Pancreas (tissue), 10 donors: ENCODE measurements around the gene SEC14L5. TPM values are rescaled to one million over a fixed set of nuclear protein-coding genes. Genes with fewer than 3 reads are reported as not detected.

ENCODE experiments used
- ATAC-seq, 4 donors: fragments of 200-7000 bp; cut with Tn5 transposase; one replicate each; pipeline versions ENCODE4 v1.8.0 to v1.9.1; 2020; ENCODE audit warnings: mild to moderate bottlenecking in 4 of 4, moderate library complexity in 4 of 4
- DNase-seq, 6 donors: peaks; one replicate each; pipeline ENCODE4 v3.0.0-alpha.2; 2020
- FAIRE-seq: peaks from 2 replicates; lab custom pipeline; 2012; peaks lifted over from hg19 to GRCh38; lab: Jason Lieb, UNC
- H3K27ac ChIP-seq, 4 donors: fragments of 200-600 bp; sonication (generic); 1 replicate in 3 of 4; 2 replicates in 1 of 4; pipeline versions ENCODE4 v1.5.0 to v1.8.0; 2020
- H3K27me3 ChIP-seq, 4 donors: fragments of 200-600 bp; one replicate each; pipeline ENCODE4 v1.8.0; 2021
- H3K36me3 ChIP-seq, 3 donors: fragments of 200-600 bp; sonication (generic) in 1 of 3; one replicate each; pipeline versions ENCODE4 v1.5.0 to v1.8.0; 2020 to 2021
- H3K4me1 ChIP-seq, 3 donors: fragments of 200-600 bp; one replicate each; pipeline ENCODE4 v1.8.0; 2021
- H3K4me3 ChIP-seq, 4 donors: fragments of 200-600 bp; sonication (generic) in 2 of 4; one replicate each; pipeline versions ENCODE4 v1.5.0 to v1.8.0; 2020 to 2021
- H3K9me3 ChIP-seq, 4 donors: fragments of 200-600 bp; one replicate each; pipeline ENCODE4 v1.8.0; 2021
- CTCF ChIP-seq, 4 donors: fragments of 200-600 bp; sonication (generic) in 3 of 4; IDR thresholded peaks; one replicate each; pipeline versions ENCODE4 v1.5.0 to v1.8.0; 2021; ENCODE audit warnings: antibody characterized with exemption in 4 of 4
- WGBS, 2 donors: extraction: QIAGEN DNeasy Blood & Tissue Kit; methylation state at CpG; one replicate each; pipeline ENCODE4 v1.1.7; 2013; 5-methylcytosine and 5-hydroxymethylcytosine counted together
- intact Hi-C, 3 donors: fragments of 100-400 bp; cut with DNase I; formaldehyde crosslinking; loops; one replicate each; pipeline versions ENCODE4 v1.11.1 to v1.14.2; 2022
- polyA plus RNA-seq, 2 donors: library from polyadenylated mRNA; stranded (reverse); fragments of 200-250 nt; gene quantifications; one replicate each; pipeline ENCODE4 v1.2.3, GENCODE V29; 2013
- total RNA-seq, 6 donors: library from RNA; stranded (reverse); fragmentation: NEBNext Ultra II Directional in 4 of 6; extraction: Animal tissue kit (Norgen Biotek cat#: 25700) in 4 of 6; gene quantifications; one replicate each; pipeline versions ENCODE4 v1.2.1 to v1.2.4, GENCODE V29; 2021 to 2023
- donor health status: healthy with polysubstance abuse.
- donor health status: DM: no; HTN: no; CAD: no; lungs with moderate emphysema.
- donor health status: DM: no; HTN: no; CAD: no.
- donor health status: control.
- donor health status: control.
- donor health status: Bipolar disorder and iron deficiency.
- donor health status: DM: yes; HTN: yes; CAD: no.
- donor health status: DM: no; HTN: no; CAD: no.
- donor health status: DM: no; HTN: no; CAD: no.
- donor health status: DM: yes; HTN: yes; CAD: no.

Gene SEC14L5
- total and polyA plus RNA-seq, 8 donors = 0.22 to 0.79 (median 0.51) TPM

GRCh38 chr16:4915226-4915761 lies 42.8 kb upstream of the SEC14L5 start:
- intact Hi-C loops = loop anchor here in 1 of 3 donors (10.0 kb wide), 1 partner anchor 60 kb away; no protein-coding TSS in a partner anchor
- no peak for DNase-seq
- 78 to 81% methylated on average over 11 of the region's 11 CpGs for WGBS, 2 donors

GRCh38 chr16:4917117-4917516 lies 41.0 kb upstream of the SEC14L5 start:
- H3K36me3 ChIP-seq = no peaks in the 10 kb centered on the region
- WGBS, 2 donors = 46 to 50% methylated on average over 4 of the region's 4 CpGs
- no peak for TF ChIP-seq CTCF (IDR thresholded peaks at IDR 0.05)
- no peaks in the 10 kb centered on the region for H3K27me3 ChIP-seq
- no peaks in the 10 kb centered on the region for H3K9me3 ChIP-seq
- intact Hi-C loops = loop anchor here in 1 of 3 donors (10.0 kb wide), 1 partner anchor 62 kb away; no protein-coding TSS in a partner anchor
- DNase-seq (no peak), FAIRE-seq (no peak), ATAC-seq (no peak)
- H3K4me3 ChIP-seq = no peak overlapping the region
- no peak overlapping the region for H3K27ac ChIP-seq
- H3K4me1 ChIP-seq = no peaks in the 10 kb centered on the region

More at GRCh38 chr16:4915226-4915761, 42.8 kb upstream of the SEC14L5 start:
- FAIRE-seq (no peak), ATAC-seq (no peak)
- TF ChIP-seq CTCF (IDR thresholded peaks at IDR 0.05) = no peak
- no peaks in the 10 kb centered on the region for H3K27me3 ChIP-seq
- H3K27ac ChIP-seq = no peak overlapping the region
- no peaks in the 10 kb centered on the region for H3K36me3 ChIP-seq
- H3K9me3 ChIP-seq = no peaks in the 10 kb centered on the region
- no peaks in the 10 kb centered on the region for H3K4me1 ChIP-seq
- H3K4me3 ChIP-seq = no peak overlapping the region

GRCh38 chr16:4918781-4919251 lies 39.3 kb upstream of the SEC14L5 start:
- DNase-seq (no peak), FAIRE-seq (no peak), ATAC-seq (peak; percentile 64 to 77 (median 66))
- no peaks in the 10 kb centered on the region for H3K9me3 ChIP-seq
- no peak overlapping the region for H3K4me3 ChIP-seq
- H3K27ac ChIP-seq = peak overlapping the region in 1 of 4 donors; percentile 17
- WGBS, 2 donors = 52 to 57% methylated on average over 13 of the region's 13 CpGs
- intact Hi-C loops = loop anchor here in 1 of 3 donors (10.0 kb wide), 1 partner anchor 64 kb away; no protein-coding TSS in a partner anchor
- no peaks in the 10 kb centered on the region for H3K27me3 ChIP-seq
- no peaks in the 10 kb centered on the region for H3K36me3 ChIP-seq
- no peak for TF ChIP-seq CTCF (IDR thresholded peaks at IDR 0.05)
- peaks cover 0 to 4% (median 0%) of the 10 kb centered on the region in 3 donors for H3K4me1 ChIP-seq

- no peak overlapping the region for H3K27ac ChIP-seq
- peaks cover 0 to 16% (median 10%) of the 10 kb centered on the region in 3 donors for H3K4me1 ChIP-seq
- H3K36me3 ChIP-seq = no peaks in the 10 kb centered on the region
- intact Hi-C loops = no loop called here
- no peaks in the 10 kb centered on the region for H3K27me3 ChIP-seq
- 91 to 92% methylated on average over 5 of the region's 5 CpGs for WGBS, 2 donors
- H3K9me3 ChIP-seq = no peaks in the 10 kb centered on the region
- FAIRE-seq (no peak), ATAC-seq (no peak), DNase-seq (no peak)
- H3K4me3 ChIP-seq = no peak overlapping the region
- TF ChIP-seq CTCF (IDR thresholded peaks at IDR 0.05) = no peak
These were observed 37.3 kb upstream of the SEC14L5 start for GRCh38 chr16:4920826-4921225.

GRCh38 chr16:4922721-4923342 lies 35.3 kb upstream of the SEC14L5 start:
- FAIRE-seq = no peak
- Histone ChIP-seq H3K4me3 (no peak overlapping the region), H3K36me3 (no peaks in the 10 kb centered on the region), H3K27ac (no peak overlapping the region), H3K4me1 (peaks cover 0 to 16% (median 10%) of the 10 kb centered on the region in 3 donors), H3K27me3 (no peaks in the 10 kb centered on the region), H3K9me3 (no peaks in the 10 kb centered on the region)
- no peak for ATAC-seq
- WGBS, 2 donors = 85 to 89% methylated on average over 18 of the region's 18 CpGs
- no peak for DNase-seq
- intact Hi-C loops = no loop called here
- TF ChIP-seq CTCF (IDR thresholded peaks at IDR 0.05) = no peak
